Heart right ventricle (tissue), 16 donors: ENCODE measurements around the gene GP5. TPM values are rescaled to one million over a fixed set of nuclear protein-coding genes. Genes with fewer than 3 reads are reported as not detected.
A peak's percentile ranks its signal among the peaks of the same experiment; 100 is the strongest.

Source experiments
- ATAC-seq, 8 donors: fragments of 200-7000 bp; cut with Tn5 transposase; one replicate each; pipeline ENCODE4 v1.9.1; 2020; ENCODE audit warnings: mild to moderate bottlenecking in 8 of 8, moderate library complexity in 8 of 8, moderate number of reproducible peaks in 1 of 8
- DNase-seq, 2 donors: peaks; one replicate each; pipeline ENCODE4 v3.0.0-alpha.2; 2020
- H3K27ac ChIP-seq, 10 donors: fragments of 200-600 bp; sonication (generic) in 2 of 10; one replicate each; pipeline versions ENCODE4 v1.5.0 to v1.8.0; 2020 to 2022; ENCODE audit warnings: mild to moderate bottlenecking in 3 of 10
- H3K27me3 ChIP-seq, 7 donors: fragments of 200-600 bp; one replicate each; pipeline ENCODE4 v1.8.0; 2021 to 2022; ENCODE audit warnings: mild to moderate bottlenecking in 2 of 7
- H3K36me3 ChIP-seq, 9 donors: fragments of 200-600 bp; sonication (generic) in 1 of 9; one replicate each; pipeline versions ENCODE4 v1.5.0 to v1.8.0; 2020 to 2022; ENCODE audit warnings: mild to moderate bottlenecking in 2 of 9
- H3K4me1 ChIP-seq, 9 donors: fragments of 200-600 bp; sonication (generic) in 1 of 9; one replicate each; pipeline versions ENCODE4 v1.5.0 to v1.8.0; 2020 to 2022; ENCODE audit warnings: mild to moderate bottlenecking in 4 of 9
- H3K4me3 ChIP-seq, 10 donors: fragments of 200-600 bp; sonication (generic) in 2 of 10; one replicate each; pipeline versions ENCODE4 v1.5.0 to v1.8.0; 2020 to 2022; ENCODE audit warnings: mild to moderate bottlenecking in 7 of 10, moderate library complexity in 2 of 10
- H3K9me3 ChIP-seq, 11 donors: fragments of 200-600 bp in 10 of 11; sonication (generic) in 2 of 11; one replicate each; pipeline versions ENCODE4 v1.5.0 to v1.8.0; 2013 to 2022; ENCODE audit warnings: mild to moderate bottlenecking in 2 of 11, control low read depth in 1 of 11, moderate library complexity in 1 of 11
- CTCF ChIP-seq, 9 donors: fragments of 200-600 bp; sonication (generic) in 2 of 9; IDR thresholded peaks; one replicate each; pipeline versions ENCODE4 v1.5.0 to v1.8.0; 2021 to 2022; ENCODE audit warnings: antibody characterized with exemption in 9 of 9, mild to moderate bottlenecking in 5 of 9, moderate library complexity in 1 of 9
- WGBS, 2 donors: extraction: QIAGEN DNeasy Blood & Tissue Kit; methylation state at CpG; one replicate each; pipeline ENCODE4 v1.1.7; 2013; ENCODE audit warnings: inconsistent platforms in 1 of 2; 5-methylcytosine and 5-hydroxymethylcytosine counted together
- intact Hi-C, 10 donors: fragments of 100-400 bp; cut with DNase I; formaldehyde crosslinking; loops; one replicate each; pipeline versions ENCODE4 v1.11.1 to v1.14.2; 2022
- polyA plus RNA-seq, 2 donors: library from polyadenylated mRNA; stranded (reverse); fragments of 200-250 nt; gene quantifications; one replicate each; pipeline ENCODE4 v1.2.3, GENCODE V29; 2013
- total RNA-seq, 10 donors: library from RNA; stranded (reverse); fragmentation: NEBNext Ultra II Directional in 3 of 10; extraction: Animal tissue kit (Norgen Biotek cat#: 25700) in 3 of 10; gene quantifications; one replicate each; pipeline versions ENCODE4 v1.2.1 to v1.2.4, GENCODE V29; 2021 to 2023
- donor health status: Arrhythmogenic right ventricular cardiomyopathy.
- donor health status: ischemic (EF 13 %, LVEDD 7.1; RV severe dilation, severe dysfunction).
- donor health status: healthy with polysubstance abuse.
- donor health status: DM: no; HTN: yes; CAD: no.
- donor health status: DM: no; HTN: no; CAD: no.
- donor health status: ischemic (EF 25% LVEDD 6.9; RV normal size, moderate dysfunction).
- donor health status: ischemic (EF 25% LVEDD 5.7; RV mildly dilated, moderate dysfunction).
- donor health status: healthy.
- donor health status: DM: yes; HTN: yes; CAD: no.
- donor health status: Ischemic cardiomyopathy.
- donor health status: ischemic (EF 35%, LVEDD 5.7; RV mildly dilated, moderate dysfunction).
- donor health status: nonischemic (EF 11% LVEDD 7.7; RV severe dilation, severe dysfunction).
- donor health status: DM: yes; HTN: yes; CAD: no.
- donor health status: PGD.
- donor health status: ischemic (EF 29% LVEDD 5.4; RV normal size, mild dysfunction).
- donor health status: nonischemic (EF 23%, LVEDD 6.1; RV moderate dilation, normal function).

GP5 gene
- total and polyA plus RNA-seq, 12 donors, result 0.01 to 0.21 (median 0.13) TPM; not detected in 5

GRCh38 chr3:194367992-194368841, 30.8 kb downstream of the GP5 start:
- H3K36me3 ChIP-seq, result no peaks in the 10 kb centered on the region
- intact Hi-C loops, result no loop called here
- ATAC-seq (peak in 1 of 8 donors; percentile 5), DNase-seq (no peak)
- H3K27me3 ChIP-seq, result peaks cover 0 to 36% (median 23%) of the 10 kb centered on the region in 7 donors
- peaks cover 0 to 24% (median 12%) of the 10 kb centered on the region in 9 donors for H3K4me1 ChIP-seq
- 65 to 74% methylated on average over 18 of the region's 18 CpGs for WGBS, 2 donors
- H3K27ac ChIP-seq, result no peak overlapping the region
- no peaks in the 10 kb centered on the region for H3K9me3 ChIP-seq
- no peak overlapping the region for H3K4me3 ChIP-seq
- no peak for TF ChIP-seq CTCF (IDR thresholded peaks at IDR 0.05)

DNA sequence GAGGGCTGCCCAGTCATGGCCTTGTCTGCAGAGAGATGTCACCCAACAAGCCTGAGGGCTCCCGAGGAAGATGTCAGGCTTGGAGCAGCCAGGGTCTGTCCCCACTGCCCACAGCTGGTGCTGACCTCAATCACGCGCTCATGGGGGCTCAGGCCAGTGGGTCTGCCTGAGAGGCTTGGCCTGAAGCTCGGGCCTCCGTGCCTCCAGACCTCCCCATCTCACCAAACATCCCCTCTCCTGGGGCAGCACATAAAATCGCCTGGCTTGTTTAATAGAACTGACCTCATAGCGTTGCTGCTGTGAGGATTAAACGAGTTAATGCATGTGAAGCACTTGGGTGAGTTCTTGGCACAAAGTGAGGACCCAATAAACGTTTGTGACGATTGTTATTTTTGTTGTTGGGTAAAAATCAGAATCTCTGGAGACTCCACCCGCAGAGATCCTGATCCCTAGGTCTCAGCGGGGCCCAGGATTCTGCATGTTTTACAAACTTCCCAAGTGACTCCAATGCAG, 33.0 kb downstream of the GP5 start:
- WGBS, 2 donors, result 79 to 91% methylated on average over 12 of the region's 12 CpGs
- Histone ChIP-seq H3K4me1 (peaks cover 0 to 24% (median 12%) of the 10 kb centered on the region in 9 donors), H3K27ac (no peak overlapping the region), H3K36me3 (no peaks in the 10 kb centered on the region), H3K9me3 (no peaks in the 10 kb centered on the region), H3K4me3 (no peak overlapping the region), H3K27me3 (peaks cover 0 to 28% (median 15%) of the 10 kb centered on the region in 7 donors)
- DNase-seq (no peak), ATAC-seq (no peak)
- TF ChIP-seq CTCF (IDR thresholded peaks at IDR 0.05), result no peak
- intact Hi-C loops, result no loop called here

DNA sequence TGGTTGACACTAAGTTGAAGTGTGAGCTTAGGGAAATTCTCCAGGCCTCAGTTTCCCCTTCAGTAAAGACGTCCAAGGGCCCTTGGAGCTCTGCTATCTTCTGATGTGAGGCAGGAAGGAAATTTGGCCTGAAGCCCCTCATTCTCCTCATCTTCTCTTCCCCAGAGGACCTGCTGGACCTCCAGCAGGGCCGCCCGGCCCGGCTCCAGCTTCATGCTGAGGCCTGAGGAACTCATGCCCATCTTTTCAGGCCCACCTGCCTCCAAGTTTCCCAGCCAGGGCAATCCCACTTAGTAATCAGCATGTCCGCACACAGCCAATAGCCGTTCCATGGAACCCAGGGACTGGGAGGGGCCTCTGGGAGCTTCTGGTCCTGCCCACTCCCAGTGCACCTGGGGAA, 33.5 kb downstream of the GP5 start:
- H3K27me3 ChIP-seq, result peaks cover 0 to 23% (median 14%) of the 10 kb centered on the region in 7 donors
- no peaks in the 10 kb centered on the region for H3K9me3 ChIP-seq
- H3K27ac ChIP-seq, result no peak overlapping the region
- H3K4me3 ChIP-seq, result no peak overlapping the region
- 74 to 92% methylated on average over 6 of the region's 6 CpGs for WGBS, 2 donors
- DNase-seq, result no peak
- no peaks in the 10 kb centered on the region for H3K36me3 ChIP-seq
- intact Hi-C loops, result no loop called here
- no peak for TF ChIP-seq CTCF (IDR thresholded peaks at IDR 0.05)
- H3K4me1 ChIP-seq, result peaks cover 0 to 24% (median 12%) of the 10 kb centered on the region in 9 donors
- no peak for ATAC-seq

GRCh38 chr3:194364652-194365434, 34.2 kb downstream of the GP5 start:
- Histone ChIP-seq H3K9me3 (no peaks in the 10 kb centered on the region), H3K27ac (no peak overlapping the region), H3K36me3 (no peaks in the 10 kb centered on the region), H3K27me3 (peaks cover 0 to 21% (median 14%) of the 10 kb centered on the region in 7 donors), H3K4me1 (peaks cover 0 to 24% (median 12%) of the 10 kb centered on the region in 9 donors), H3K4me3 (no peak overlapping the region)
- intact Hi-C loops, result no loop called here
- DNase-seq (peak; percentile 16 to 27), ATAC-seq (peak; percentile 27 to 80 (median 51))
- no peak for TF ChIP-seq CTCF (IDR thresholded peaks at IDR 0.05)
- WGBS, 2 donors, result 40 to 60% methylated on average over 20 of the region's 20 CpGs
